HEK293 (cell line): ENCODE results near the gene NAIF1.
A peak's percentile ranks its signal among the peaks of the same experiment; 100 is the strongest.

Experiments used
- CTCF ChIA-PET: fragments of 350-600 bp; formaldehyde crosslinking; extraction: SDS; loops from one replicate; lab custom pipeline; 2021; ENCODE audit warnings: antibody characterized with exemption; lab: Yijun Ruan, JAX
- POLR2A ChIA-PET: fragments of 300-600 bp; formaldehyde crosslinking; extraction: SDS; loops from one replicate; lab custom pipeline; 2020; ENCODE audit warnings: antibody characterized with exemption, inconsistent platforms; lab: Yijun Ruan, JAX
- H3K27ac ChIP-seq: fragments of 200-500 bp; sonication (Bioruptor generic); 2 replicates; pipeline ENCODE4 v1.5.1; 2014; ENCODE audit warnings: low read depth, low read length, control low read depth, inconsistent platforms; ENCODE audit errors: extremely low read depth
- H3K36me3 ChIP-seq, 2 experiments: fragments of 200-500 bp in 1 of 2; sonication (Bioruptor generic) in 1 of 2; 1 replicate in 1 of 2; 2 replicates in 1 of 2; pipeline ENCODE4 v1.5.1; 2014 to 2017; ENCODE audit warnings: inconsistent platforms in 2 of 2, low read length in 2 of 2; ENCODE audit not compliant: control insufficient read depth in 2 of 2, insufficient read depth in 1 of 2
- H3K4me1 ChIP-seq: fragments of 200-500 bp; sonication (Bioruptor generic); 2 replicates; pipeline ENCODE4 v1.5.1; 2014; ENCODE audit warnings: mild to moderate bottlenecking, low read length, inconsistent platforms; ENCODE audit not compliant: control insufficient read depth, insufficient read depth
- H3K4me3 ChIP-seq: 2 replicates; pipeline ENCODE4 v1.5.1; 2011; ENCODE audit warnings: low read depth, mild to moderate bottlenecking, control low read depth, low read length, moderate library complexity
- H3K9me3 ChIP-seq: fragments of 200-500 bp; sonication (Bioruptor generic); 2 replicates; pipeline ENCODE4 v1.5.1; 2014; ENCODE audit warnings: low read depth, low read length, inconsistent platforms; ENCODE audit not compliant: control insufficient read depth, insufficient read depth
- EGR2 ChIP-seq: fragments of 450-650 bp; formaldehyde crosslinking; IDR thresholded peaks from 2 replicates; pipeline ENCODE4 v1.5.1; 2016; ENCODE audit warnings: low read depth, missing biosample characterization, missing genetic modification characterization
- KLF7 ChIP-seq: fragments of 450-650 bp; formaldehyde crosslinking; IDR thresholded peaks from 2 replicates; pipeline ENCODE4 v1.5.1; 2016; ENCODE audit warnings: missing biosample characterization, missing genetic modification characterization, borderline replicate concordance
- REPIN1 ChIP-seq: fragments of 450-650 bp; formaldehyde crosslinking; IDR thresholded peaks from 2 replicates; pipeline ENCODE4 v1.5.1; 2017; ENCODE audit warnings: missing biosample characterization, missing genetic modification characterization, low read depth
- ZBTB20 ChIP-seq: fragments of 450-650 bp; formaldehyde crosslinking; IDR thresholded peaks from 2 replicates; pipeline ENCODE4 v1.5.1; 2016; ENCODE audit warnings: missing biosample characterization, missing genetic modification characterization
- ZBTB7A ChIP-seq: fragments of 450-650 bp; formaldehyde crosslinking; IDR thresholded peaks from 2 replicates; pipeline ENCODE4 v1.5.1; 2016; ENCODE audit warnings: low read depth, missing biosample characterization, missing genetic modification characterization
- ZFHX2 ChIP-seq: fragments of 450-650 bp; formaldehyde crosslinking; conservative IDR thresholded peaks from 2 replicates; pipeline ENCODE4 v1.5.1; 2016; ENCODE audit warnings: missing biosample characterization, missing genetic modification characterization
- ZIC2 ChIP-seq: fragments of 450-650 bp; formaldehyde crosslinking; IDR thresholded peaks from 2 replicates; pipeline ENCODE4 v1.5.1; 2016; ENCODE audit warnings: missing biosample characterization, missing genetic modification characterization
- ZNF223 ChIP-seq: fragments of 450-650 bp; formaldehyde crosslinking; IDR thresholded peaks from 2 replicates; pipeline ENCODE4 v1.5.1; 2016; ENCODE audit warnings: missing biosample characterization, missing genetic modification characterization
- ZNF239 ChIP-seq: fragments of 450-650 bp; formaldehyde crosslinking; IDR thresholded peaks from 2 replicates; pipeline ENCODE4 v1.5.1; 2016; ENCODE audit warnings: missing biosample characterization, missing genetic modification characterization
- ZNF558 ChIP-seq: fragments of 450-650 bp; formaldehyde crosslinking; IDR thresholded peaks from 2 replicates; pipeline ENCODE4 v1.5.1; 2016; ENCODE audit warnings: missing biosample characterization, missing genetic modification characterization
- ZNF596 ChIP-seq: fragments of 450-650 bp; IDR thresholded peaks from 2 replicates; pipeline ENCODE4 v1.5.0; 2018; ENCODE audit warnings: missing biosample characterization, mild to moderate bottlenecking, missing genetic modification characterization, moderate library complexity
- ZNF629 ChIP-seq: fragments of 450-650 bp; formaldehyde crosslinking; IDR thresholded peaks from 2 replicates; pipeline ENCODE4 v1.5.1; 2017; ENCODE audit warnings: missing biosample characterization, missing genetic modification characterization
- ZNF654 ChIP-seq: fragments of 450-650 bp; formaldehyde crosslinking; IDR thresholded peaks from 2 replicates; pipeline ENCODE4 v1.5.1; 2016; ENCODE audit warnings: low read depth, missing biosample characterization, missing genetic modification characterization
- ZNF768 ChIP-seq: fragments of 450-650 bp; formaldehyde crosslinking; IDR thresholded peaks from 2 replicates; pipeline ENCODE4 v1.5.1; 2018; ENCODE audit warnings: missing biosample characterization, mild to moderate bottlenecking, missing genetic modification characterization
- TF ChIP-seq, protein P1 (sequence below): fragments of 450-650 bp; formaldehyde crosslinking; IDR thresholded peaks from 2 replicates; pipeline ENCODE4 v1.5.1; 2017; ENCODE audit warnings: missing biosample characterization, missing genetic modification characterization
- TF ChIP-seq, protein P2 (sequence below): fragments of 450-650 bp; formaldehyde crosslinking; IDR thresholded peaks from 2 replicates; pipeline ENCODE4 v1.5.1; 2016; ENCODE audit warnings: missing biosample characterization, missing genetic modification characterization, borderline replicate concordance
- TF ChIP-seq, protein P3 (sequence below): fragments of 450-650 bp; formaldehyde crosslinking; IDR thresholded peaks from 2 replicates; pipeline ENCODE4 v1.5.1; 2016; ENCODE audit warnings: missing biosample characterization, missing genetic modification characterization
- TF ChIP-seq, protein P4 (sequence below): fragments of 450-650 bp; formaldehyde crosslinking; IDR thresholded peaks from 2 replicates; pipeline ENCODE4 v1.5.1; 2016; ENCODE audit warnings: missing biosample characterization, missing genetic modification characterization
- TF ChIP-seq, protein P5 (sequence below): sonication (generic); formaldehyde crosslinking; IDR thresholded peaks from 2 replicates; pipeline ENCODE4 v1.8.1; 2022; ENCODE audit warnings: mild to moderate bottlenecking, moderate library complexity, missing genetic modification reagents

NAIF1 gene

DNA sequence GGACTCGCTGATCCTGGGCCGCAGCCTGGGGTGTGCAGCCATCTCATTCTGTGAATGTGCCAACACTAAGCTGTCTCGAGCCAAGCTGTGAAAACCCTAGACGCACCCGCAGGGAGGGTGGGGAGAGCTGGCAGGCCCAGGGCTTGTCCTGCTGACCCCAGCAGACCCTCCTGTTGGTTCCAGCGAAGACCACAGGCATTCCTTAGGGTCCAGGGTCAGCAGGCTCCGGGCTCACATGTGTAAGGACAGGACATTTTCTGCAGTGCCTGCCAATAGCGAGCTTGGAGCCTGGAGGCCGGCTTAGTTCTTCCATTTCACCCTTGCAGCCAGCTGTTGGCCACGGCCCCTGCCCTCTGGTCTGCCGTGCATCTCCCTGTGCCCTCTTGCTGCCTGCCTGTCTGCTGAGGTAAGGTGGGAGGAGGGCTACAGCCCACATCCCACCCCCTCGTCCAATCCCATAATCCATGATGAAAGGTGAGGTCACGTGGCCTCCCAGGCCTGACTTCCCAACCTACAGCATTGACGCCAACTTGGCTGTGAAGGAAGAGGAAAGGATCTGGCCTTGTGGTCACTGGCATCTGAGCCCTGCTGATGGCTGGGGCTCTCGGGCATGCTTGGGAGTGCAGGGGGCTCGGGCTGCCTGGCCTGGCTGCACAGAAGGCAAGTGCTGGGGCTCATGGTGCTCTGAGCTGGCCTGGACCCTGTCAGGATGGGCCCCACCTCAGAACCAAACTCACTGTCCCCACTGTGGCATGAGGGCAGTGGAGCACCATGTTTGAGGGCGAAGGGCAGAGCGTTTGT, 40.5 kb upstream of the NAIF1 start:
- CTCF ChIA-PET = interaction anchor here (0.8 to 8.0 kb wide), 2 partner anchors 9 to 164 kb away, joined by 4 to 88 read pairs; no protein-coding TSS in a partner anchor
- no peaks in the 10 kb centered on the region for H3K9me3 ChIP-seq
- peaks cover 0 to 61% of the 10 kb centered on the region in 2 experiments; a peak in 2 of 3 replicates for H3K36me3 ChIP-seq
- TF ChIP-seq ZFHX2 (peak; percentile 56), KLF7 (tag by site-specific recombination) (no peak), EGR2 (peak; percentile 61; the same call in 1 of the 2 replicates)
- no peaks in the 10 kb centered on the region for H3K4me1 ChIP-seq
- POLR2A ChIA-PET = interaction anchor here (1.4 to 3.9 kb wide), 2 partner anchors 9 to 13 kb away, joined by 4 to 14 read pairs; no protein-coding TSS in a partner anchor
- no peak overlapping the region for H3K27ac ChIP-seq
- no peak overlapping the region for H3K4me3 ChIP-seq

DNA sequence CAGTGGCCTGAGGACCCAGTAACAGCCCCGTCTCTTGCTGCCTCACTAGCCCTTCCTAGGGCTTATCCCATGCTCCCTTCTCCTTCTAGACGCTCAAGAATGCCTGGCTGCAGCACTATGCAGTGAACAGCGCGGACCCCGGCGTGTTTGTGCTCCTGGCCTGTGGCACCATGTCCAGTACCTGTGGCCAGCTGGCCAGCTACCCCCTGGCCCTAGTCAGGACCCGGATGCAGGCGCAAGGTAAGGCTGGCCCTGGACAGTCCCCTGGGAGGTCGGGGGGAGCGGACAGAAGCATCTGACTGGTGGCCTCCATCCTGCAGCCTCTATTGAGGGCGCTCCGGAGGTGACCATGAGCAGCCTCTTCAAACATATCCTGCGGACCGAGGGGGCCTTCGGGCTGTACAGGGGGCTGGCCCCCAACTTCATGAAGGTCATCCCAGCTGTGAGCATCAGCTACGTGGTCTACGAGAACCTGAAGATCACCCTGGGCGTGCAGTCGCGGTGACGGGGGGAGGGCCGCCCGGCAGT, 39.9 kb upstream of the NAIF1 start:
- no peak for TF ChIP-seq ZBTB7A
- TF ChIP-seq ZNF654 (tag by site-specific recombination) = no peak
- no peak for TF ChIP-seq ZNF629 (tag by site-specific recombination)
- no peak for TF ChIP-seq ZIC2 (tag by site-specific recombination)
- no peak for TF ChIP-seq ZNF768 (tag by site-specific recombination)
- no peak for TF ChIP-seq ZNF223
- no peak for TF ChIP-seq ZNF596 (tag by site-specific recombination)
- TF ChIP-seq REPIN1 (tag by site-specific recombination) = no peak
- TF ChIP-seq, protein P1, sequence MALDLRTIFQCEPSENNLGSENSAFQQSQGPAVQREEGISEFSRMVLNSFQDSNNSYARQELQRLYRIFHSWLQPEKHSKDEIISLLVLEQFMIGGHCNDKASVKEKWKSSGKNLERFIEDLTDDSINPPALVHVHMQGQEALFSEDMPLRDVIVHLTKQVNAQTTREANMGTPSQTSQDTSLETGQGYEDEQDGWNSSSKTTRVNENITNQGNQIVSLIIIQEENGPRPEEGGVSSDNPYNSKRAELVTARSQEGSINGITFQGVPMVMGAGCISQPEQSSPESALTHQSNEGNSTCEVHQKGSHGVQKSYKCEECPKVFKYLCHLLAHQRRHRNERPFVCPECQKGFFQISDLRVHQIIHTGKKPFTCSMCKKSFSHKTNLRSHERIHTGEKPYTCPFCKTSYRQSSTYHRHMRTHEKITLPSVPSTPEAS = no peak
- no peak for TF ChIP-seq ZFHX2
- no peak for TF ChIP-seq ZNF558 (tag by site-specific recombination)
- TF ChIP-seq, protein P2, sequence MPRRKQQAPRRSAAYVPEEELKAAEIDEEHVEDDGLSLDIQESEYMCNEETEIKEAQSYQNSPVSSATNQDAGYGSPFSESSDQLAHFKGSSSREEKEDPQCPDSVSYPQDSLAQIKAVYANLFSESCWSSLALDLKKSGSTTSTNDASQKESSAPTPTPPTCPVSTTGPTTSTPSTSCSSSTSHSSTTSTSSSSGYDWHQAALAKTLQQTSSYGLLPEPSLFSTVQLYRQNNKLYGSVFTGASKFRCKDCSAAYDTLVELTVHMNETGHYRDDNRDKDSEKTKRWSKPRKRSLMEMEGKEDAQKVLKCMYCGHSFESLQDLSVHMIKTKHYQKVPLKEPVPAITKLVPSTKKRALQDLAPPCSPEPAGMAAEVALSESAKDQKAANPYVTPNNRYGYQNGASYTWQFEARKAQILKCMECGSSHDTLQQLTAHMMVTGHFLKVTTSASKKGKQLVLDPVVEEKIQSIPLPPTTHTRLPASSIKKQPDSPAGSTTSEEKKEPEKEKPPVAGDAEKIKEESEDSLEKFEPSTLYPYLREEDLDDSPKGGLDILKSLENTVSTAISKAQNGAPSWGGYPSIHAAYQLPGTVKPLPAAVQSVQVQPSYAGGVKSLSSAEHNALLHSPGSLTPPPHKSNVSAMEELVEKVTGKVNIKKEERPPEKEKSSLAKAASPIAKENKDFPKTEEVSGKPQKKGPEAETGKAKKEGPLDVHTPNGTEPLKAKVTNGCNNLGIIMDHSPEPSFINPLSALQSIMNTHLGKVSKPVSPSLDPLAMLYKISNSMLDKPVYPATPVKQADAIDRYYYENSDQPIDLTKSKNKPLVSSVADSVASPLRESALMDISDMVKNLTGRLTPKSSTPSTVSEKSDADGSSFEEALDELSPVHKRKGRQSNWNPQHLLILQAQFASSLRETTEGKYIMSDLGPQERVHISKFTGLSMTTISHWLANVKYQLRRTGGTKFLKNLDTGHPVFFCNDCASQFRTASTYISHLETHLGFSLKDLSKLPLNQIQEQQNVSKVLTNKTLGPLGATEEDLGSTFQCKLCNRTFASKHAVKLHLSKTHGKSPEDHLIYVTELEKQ (tag by site-specific recombination) = no peak
- TF ChIP-seq, protein P3, sequence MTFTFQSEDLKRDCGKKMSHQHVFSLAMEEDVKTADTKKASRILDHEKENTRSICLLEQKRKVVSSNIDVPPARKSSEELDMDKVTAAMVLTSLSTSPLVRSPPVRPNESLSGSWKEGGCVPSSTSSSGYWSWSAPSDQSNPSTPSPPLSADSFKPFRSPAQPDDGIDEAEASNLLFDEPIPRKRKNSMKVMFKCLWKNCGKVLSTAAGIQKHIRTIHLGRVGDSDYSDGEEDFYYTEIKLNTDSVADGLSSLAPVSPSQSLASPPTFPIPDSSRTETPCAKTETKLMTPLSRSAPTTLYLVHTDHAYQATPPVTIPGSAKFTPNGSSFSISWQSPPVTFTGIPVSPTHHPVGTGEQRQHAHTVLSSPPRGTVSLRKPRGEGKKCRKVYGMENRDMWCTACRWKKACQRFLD (tag by site-specific recombination) = no peak
- TF ChIP-seq, protein P4, sequence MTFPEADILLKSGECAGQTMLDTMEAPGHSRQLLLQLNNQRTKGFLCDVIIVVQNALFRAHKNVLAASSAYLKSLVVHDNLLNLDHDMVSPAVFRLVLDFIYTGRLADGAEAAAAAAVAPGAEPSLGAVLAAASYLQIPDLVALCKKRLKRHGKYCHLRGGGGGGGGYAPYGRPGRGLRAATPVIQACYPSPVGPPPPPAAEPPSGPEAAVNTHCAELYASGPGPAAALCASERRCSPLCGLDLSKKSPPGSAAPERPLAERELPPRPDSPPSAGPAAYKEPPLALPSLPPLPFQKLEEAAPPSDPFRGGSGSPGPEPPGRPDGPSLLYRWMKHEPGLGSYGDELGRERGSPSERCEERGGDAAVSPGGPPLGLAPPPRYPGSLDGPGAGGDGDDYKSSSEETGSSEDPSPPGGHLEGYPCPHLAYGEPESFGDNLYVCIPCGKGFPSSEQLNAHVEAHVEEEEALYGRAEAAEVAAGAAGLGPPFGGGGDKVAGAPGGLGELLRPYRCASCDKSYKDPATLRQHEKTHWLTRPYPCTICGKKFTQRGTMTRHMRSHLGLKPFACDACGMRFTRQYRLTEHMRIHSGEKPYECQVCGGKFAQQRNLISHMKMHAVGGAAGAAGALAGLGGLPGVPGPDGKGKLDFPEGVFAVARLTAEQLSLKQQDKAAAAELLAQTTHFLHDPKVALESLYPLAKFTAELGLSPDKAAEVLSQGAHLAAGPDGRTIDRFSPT (tag by site-specific recombination) = no peak
- TF ChIP-seq ZBTB20 = no peak
- TF ChIP-seq, protein P5, sequence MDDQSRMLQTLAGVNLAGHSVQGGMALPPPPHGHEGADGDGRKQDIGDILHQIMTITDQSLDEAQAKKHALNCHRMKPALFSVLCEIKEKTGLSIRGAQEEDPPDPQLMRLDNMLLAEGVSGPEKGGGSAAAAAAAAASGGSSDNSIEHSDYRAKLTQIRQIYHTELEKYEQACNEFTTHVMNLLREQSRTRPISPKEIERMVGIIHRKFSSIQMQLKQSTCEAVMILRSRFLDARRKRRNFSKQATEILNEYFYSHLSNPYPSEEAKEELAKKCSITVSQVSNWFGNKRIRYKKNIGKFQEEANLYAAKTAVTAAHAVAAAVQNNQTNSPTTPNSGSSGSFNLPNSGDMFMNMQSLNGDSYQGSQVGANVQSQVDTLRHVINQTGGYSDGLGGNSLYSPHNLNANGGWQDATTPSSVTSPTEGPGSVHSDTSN (CRISPR knock-in tag) = no peak
- no peak for TF ChIP-seq ZNF239 (tag by site-specific recombination)
- Histone ChIP-seq H3K36me3 (peaks cover 0 to 68% of the 10 kb centered on the region in 2 experiments; a peak in 2 of 3 replicates), H3K9me3 (no peaks in the 10 kb centered on the region), H3K4me1 (no peaks in the 10 kb centered on the region), H3K4me3 (no peak overlapping the region), H3K27ac (no peak overlapping the region)
- POLR2A ChIA-PET = interaction anchor here (0.8 to 3.9 kb wide), 3 partner anchors 9 to 39 kb away, joined by 3 to 14 read pairs (median 4); partner anchors contain the start of gene SLC25A25
- CTCF ChIA-PET = interaction anchor here (8.0 kb wide), 1 partner anchor 10 kb away, joined by 88 read pairs; no protein-coding TSS in a partner anchor
